A172 (cell line): ENCODE measurements around the gene TNIP1. TPM values are rescaled to one million over a fixed set of nuclear protein-coding genes. Genes with fewer than 3 reads are reported as not detected.

Experiments used
- DNase-seq: peaks from one replicate; pipeline ENCODE4 v3.0.0-alpha.2; 2015; ENCODE audit warnings: low spot score
- total RNA-seq: library from RNA; depleted of rRNA; stranded (reverse); fragments of >200 nt; shearing (Covaris generic); gene quantifications from 2 replicates; pipeline ENCODE4 v1.2.3, GENCODE V29; 2014; rRNA removed

TNIP1 gene, protein sequence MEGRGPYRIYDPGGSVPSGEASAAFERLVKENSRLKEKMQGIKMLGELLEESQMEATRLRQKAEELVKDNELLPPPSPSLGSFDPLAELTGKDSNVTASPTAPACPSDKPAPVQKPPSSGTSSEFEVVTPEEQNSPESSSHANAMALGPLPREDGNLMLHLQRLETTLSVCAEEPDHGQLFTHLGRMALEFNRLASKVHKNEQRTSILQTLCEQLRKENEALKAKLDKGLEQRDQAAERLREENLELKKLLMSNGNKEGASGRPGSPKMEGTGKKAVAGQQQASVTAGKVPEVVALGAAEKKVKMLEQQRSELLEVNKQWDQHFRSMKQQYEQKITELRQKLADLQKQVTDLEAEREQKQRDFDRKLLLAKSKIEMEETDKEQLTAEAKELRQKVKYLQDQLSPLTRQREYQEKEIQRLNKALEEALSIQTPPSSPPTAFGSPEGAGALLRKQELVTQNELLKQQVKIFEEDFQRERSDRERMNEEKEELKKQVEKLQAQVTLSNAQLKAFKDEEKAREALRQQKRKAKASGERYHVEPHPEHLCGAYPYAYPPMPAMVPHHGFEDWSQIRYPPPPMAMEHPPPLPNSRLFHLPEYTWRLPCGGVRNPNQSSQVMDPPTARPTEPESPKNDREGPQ
- 125 and 132 TPM in 2 replicates for total RNA-seq

DNA sequence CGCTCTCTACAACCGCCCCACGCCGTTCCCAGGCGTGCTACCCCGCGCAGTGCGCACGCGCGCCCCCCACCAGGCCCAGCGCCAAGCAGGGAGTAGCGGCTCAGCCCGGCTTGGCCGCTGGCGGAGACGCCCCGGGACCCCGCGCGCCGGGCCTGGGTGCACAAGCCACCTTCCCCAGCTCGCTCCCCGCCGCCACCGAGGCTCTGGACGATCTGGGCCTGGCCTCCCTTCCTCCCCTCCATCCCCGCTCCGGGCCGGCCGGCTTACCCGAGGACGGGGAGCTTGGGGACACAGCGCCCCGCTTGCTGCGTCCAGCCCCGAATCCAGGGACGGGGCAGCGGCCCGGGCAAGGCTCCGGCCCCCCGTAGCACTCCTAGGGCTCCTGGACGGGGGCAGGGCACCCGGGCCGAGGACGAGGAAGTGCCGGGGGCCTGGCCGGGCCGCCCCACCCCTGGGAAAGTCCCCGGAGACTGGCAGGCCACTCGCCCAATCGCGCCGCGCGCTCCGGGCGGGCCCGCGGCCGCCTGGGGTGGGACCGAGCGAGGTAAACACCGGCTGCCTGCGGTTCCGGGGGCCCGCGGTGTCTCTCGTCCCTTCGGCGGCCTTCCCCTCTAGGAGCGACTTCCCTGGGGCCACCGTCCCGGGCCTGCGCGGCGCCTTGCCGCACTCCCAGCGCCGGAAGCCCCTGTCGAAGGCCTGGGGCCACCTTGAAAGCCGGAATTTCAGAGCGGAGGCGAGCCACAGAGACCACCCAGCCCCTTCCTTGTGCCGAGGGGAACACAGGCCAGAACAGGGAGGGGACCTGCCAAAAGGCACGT is at the start of gene TNIP1:
TNIP1 (minus strand) TSS at position 422 of the 818 bp plus-strand sequence. CDS start 15,939 bp downstream, outside the sequence.
- peak; percentile 85 for DNase-seq

DNA sequence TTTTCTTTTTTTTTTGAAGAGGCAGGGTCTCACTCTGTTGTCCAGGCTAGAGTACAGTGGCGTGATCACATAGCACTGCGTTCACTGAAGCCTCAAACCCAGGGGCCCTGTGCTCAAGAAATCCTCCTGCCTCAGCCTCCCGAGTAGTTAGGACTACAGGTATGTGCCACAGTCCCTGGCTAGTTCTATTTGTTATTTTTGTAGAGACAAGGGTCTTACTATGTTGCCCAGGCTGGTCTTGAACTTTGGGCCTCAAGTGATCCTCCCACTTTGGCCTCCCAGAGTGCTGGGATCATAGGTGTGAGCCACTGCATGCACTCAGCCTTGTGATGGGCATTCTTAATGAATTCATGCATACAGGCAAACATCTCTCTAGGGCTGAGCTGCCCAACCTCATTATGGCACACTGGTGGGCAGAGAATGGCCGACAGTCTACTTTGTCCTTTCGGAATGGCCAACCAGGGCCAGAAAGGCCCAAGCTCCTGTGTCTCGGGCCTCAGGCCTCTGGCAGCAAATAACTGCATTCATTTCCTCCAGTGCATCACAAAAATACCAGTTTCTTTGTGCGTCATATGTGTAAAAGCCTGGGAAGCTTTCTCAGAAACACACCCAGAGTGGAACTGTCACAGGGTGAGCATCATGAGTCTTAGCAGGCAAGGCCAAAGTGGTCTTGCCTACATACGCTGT is 49.5 kb upstream of the TNIP1 start:
- DNase-seq = no peak

DNA sequence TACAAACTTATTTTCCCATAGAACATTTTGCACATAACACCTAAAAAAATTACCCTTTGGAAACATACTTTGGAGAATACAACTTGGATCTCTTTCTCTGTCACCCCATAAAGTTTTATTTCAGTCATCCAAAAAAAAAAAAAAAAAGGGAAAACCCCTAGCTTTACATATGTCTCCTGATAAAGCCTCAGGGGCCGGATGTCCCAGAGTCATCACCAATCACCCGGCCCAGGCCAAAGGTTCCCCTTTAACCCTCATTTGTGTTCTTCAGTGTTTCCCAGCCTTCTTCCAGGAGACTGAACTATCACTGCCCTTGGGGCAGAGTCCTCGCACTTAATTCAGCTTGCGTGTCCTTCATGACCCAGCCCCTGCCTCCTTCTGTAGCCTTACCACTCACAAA is 48.0 kb upstream of the TNIP1 start:
- no peak for DNase-seq

DNA sequence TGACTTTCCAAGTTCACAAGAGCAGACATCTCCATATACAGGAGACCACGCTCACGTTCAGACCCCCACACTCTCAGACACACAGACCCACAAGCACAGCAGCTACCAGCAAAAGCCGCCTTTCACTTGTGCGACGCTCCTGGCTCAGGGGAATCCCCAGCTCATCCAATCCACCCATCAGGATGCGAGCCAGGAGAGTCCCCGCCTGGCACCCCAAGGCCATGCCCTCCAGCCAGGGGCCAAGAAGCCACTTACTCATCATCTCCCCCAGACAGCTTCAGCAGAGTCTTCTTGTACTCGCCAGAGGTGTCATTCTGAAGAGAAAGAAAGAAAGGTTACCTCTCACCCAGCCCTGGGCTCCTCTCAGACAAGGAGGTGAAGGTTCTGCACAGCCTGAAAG is 47.1 kb upstream of the TNIP1 start:
- no peak for DNase-seq

DNA sequence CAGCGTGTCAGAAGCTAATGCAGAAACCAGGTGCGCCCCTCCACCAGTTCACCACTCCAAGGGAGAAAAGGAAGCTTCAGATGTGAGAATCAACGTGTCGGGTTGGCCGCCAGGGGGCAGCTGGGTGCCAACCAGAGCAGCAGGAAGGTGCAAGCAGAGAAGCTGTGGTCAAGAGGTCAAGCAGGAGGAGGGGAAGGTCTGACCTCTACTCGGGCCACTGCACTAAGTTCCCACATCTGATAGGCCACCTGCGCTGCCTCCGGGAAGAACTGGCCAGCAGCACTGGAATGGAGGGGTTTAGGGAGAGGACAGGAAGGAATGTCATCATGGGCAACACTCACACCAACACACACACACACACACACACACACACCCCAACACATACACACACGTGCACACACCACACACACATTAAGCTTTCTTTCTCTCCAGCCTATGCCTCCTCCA is 45.4 kb upstream of the TNIP1 start:
- DNase-seq = peak; percentile 85

DNA sequence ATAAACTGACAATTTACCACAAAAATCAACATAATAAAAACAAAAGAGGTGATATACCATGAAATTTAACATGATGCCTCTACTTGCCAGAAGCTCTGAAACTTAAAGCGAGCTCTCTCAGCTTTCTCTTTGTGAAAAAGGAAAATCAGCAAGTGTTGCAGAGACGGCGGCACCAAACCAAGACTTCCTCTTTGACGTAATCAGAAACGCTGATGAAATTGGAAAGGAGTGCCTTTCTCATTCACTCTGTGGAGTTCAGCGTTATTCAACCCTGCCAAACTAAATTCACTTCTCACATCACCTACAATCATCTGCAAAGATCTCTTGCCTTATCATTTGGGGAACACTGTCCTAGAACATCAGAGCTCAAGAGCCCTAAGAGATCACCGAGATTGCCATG is 44.6 kb upstream of the TNIP1 start:
- DNase-seq = no peak

DNA sequence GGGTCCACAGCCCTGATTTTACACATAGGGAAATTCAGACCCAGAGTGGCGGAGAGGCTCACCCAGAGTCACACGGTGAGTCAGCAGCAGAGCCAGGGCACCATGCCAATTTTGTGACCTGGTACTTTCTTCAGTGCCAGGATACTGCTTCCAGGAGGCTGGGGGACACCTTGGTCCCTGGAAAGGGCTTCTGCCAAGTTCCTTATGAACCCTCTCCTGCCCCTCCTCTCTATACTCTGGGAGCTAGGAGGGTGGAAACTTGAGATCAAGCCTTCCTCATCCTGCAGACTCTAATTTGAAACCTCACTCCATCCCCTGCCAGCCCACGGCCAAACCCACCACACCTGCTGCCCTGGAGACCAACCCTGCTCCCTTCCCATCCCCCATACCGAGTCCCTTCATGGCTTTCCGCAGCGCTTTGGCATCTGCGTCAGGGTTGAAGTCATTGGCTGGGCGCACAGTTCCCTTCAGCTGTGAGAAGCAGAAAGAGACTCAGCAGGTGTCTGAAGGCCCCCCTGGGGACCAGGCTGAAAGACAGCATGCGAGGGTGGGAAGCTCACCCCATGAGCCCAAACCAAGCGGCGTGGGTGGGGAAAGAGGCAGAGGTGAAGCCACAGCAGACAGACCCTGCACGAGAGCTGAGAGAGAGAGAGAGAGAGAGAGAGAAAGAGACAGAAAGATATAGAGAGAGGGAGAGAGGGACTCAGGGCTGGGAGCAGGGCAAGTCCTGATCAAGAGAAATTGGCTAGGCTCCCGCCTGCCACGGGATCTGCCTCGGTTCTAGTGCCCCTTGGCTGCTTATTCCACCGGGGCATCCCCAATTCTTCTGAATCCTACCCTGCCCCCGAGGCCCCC is 43.3 kb upstream of the TNIP1 start:
- peak; percentile 71 for DNase-seq

DNA sequence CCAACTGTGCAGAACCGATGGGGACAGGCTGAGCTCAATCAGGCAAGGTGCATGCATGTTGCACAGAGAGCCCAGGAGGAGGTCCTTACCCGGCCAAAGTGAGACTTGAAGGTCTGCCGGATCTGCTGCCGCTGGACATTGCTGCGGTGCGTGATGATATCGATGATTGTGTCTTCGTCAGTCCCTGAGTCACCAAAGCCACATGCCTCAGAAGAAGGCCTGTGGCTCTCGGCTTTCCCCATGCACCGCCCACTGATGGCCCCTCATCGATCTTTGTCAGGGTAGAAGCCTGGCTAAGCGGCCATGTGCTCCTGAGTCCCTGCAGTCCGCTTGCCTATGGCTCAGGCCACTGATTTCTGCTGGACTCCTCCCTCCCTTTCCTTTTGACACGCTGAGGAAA is 42.0 kb upstream of the TNIP1 start:
- no peak for DNase-seq

DNA sequence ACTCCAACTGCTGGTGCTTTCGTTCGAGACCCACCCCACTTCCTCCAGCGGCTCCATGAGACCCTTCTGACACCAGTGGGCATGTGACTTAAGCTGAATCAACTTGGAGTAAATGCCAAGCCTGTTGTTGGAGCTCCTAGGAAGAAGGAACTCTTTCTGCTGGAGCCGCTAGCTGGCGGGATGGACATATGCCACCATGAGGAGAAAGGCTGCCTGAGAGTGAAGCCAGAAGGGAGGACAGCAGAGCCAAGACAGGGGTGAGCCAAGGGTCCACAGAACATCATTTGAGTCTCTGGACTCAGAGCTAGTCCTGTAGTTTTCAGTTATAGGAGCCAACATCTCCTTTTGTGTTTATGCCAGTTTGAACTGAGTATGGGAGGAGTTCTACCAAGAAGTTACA is 40.8 kb upstream of the TNIP1 start:
- no peak for DNase-seq

DNA sequence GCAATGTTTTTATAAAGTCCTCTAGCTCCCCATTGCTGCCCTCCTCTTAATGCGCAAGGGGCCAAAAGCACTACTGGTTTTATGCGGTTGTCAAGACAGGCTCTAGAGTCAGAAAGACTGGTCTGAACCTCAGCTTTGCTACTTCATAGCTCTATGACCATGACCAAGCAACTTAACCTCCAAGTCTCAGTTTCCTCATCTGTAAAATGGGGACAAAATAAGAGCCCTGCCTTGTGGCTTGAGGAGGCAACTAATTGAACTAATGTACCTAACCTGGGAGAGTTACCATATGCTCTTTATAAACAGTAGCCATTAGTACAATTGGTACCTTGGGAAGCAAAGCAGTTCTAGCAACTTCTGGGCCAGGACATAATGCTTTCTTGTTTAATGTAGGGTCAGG is 40.3 kb upstream of the TNIP1 start:
- DNase-seq = no peak

DNA sequence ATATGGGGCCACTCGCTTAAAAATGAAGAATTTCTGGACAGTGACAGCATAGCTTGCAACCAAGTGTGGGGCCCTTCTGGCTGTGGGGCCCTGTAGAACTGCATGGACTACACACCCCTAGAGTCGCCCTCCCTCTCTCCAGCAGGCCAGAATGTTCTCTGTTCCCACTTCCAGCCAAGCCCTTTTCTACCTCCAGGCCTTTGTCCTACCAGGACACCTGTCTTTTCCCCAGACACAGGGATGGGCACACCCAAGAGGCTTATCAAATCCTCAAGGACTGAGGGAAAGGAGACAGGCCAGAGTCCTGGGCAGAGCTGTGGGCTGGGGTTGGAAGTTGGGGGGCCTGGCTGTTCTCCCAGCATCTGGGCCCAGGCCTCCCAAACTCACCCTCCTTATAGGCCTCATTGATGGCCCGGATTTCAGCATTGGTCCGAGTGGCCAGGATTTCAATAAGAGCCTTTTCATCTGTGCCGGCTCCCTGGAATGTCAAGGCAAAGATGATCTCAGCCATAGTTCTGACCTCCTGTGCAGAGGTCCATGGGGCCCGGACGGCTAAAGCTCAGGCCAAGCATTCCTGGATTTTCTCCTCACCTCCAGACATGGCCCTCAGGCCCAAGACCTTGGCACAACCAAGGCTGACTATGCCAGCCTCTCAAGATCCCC is 38.2 kb upstream of the TNIP1 start:
- DNase-seq = no peak

DNA sequence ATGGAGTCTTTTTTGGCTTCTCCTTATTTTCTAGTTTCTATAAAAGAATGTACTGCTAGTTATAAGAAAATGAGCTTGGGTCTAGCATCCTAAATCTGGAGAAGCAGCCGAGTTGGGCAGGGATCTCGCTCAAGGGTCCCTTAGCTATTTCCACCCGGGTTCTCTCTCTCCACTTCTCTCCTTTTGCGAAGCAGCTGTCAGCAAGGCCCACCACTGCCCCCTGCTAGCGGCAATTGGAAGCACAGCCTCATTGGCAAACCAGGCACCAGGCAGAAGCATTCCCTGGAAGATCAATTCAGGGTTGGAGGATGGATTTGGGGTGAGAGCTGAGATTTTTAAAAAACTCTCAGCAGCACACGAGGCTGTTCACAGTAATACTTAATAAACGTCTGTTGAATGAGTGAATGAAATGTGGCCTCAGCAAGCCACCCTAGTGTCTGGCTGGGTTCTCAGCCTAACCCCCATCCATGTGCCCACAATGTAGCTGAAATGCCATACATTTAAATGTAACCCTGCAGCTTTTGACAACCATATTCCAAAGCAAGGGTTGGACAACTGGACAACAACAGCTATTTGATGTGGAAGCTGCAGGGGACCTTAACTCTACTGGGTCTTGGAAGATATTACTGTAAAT is 34.6 kb upstream of the TNIP1 start:
- DNase-seq = peak; percentile 49

DNA sequence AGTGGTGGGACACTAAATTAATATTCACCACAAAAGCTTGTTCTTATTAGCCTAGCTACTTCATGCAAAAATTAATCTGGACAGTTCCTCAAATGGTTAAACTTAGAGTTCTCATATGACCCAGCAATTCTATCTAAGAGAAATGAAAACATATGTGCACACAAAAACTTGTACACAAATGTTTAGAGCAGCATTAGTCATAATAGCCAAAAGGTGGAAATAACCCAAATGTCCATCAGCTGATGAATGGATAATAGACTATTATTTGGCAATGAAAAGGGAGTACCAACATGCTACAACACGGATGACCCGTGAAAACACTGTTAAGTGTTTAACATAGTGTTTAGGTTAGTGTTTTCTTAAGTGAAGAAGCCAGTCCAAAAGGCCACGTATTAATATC is 32.8 kb upstream of the TNIP1 start:
- no peak for DNase-seq

DNA sequence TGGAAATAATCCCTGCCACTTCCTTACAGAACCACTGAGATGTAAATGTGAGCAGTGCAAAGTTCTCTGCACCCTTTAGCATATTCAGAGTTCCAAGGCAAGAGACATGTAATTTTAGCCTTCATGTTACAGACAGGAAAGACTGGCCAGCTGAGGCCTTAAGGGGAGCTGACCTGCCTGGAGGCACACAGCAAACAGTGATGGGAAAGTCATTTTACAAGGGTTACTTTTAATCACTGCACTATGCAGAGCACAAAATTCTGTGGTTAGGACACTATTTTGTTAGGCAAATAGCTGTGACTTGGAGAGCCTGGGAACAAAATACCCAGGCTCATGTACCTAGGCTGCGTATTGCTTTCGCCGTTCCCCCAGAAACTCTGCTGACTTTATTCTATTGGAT is 30.2 kb upstream of the TNIP1 start:
- no peak for DNase-seq

DNA sequence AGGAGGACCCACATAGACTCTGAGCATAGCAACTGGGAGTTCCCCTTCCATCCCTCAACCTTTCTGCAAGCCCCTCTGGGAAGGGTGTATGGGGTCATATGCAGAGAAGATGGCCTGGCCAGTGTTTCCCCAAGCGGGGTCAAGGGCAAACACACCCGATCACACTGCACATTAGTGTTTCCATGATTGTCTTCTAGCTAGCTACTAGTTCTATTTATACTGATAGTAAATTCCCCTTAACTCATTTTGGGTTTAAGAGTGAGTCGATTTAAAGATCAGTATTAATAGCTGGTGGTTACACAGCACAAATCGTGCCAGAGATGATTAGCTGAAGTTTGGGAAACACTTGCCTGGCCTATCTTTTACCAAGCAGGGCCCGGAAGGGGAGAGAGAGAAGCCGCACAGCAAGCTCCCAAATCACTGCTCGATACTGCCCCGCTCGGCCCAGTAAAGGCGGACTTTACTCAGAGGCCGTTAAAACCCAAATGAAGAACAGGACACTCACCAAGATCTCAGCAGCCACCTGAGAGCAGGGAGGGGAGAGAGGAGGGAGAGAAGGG is 29.4 kb upstream of the TNIP1 start:
- DNase-seq = no peak

DNA sequence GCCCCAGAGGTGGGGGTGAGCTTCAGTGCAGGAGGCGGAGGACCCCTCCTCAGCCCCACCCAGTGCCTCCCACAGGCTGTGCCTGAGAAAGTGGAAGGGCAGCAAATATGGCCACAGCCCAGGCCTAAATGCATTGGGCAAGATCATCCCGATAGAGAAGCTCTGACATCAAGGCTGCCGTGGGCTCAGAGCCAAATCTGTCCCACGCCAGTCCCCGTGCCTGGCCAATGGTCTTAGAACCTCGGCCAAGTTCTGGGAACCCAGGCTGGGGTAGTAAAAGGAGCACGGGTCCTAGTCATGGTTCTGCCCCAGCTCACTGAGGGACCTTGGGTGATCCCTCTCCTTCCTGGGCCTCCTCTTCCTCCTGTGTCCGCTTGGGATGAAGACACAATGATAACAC is 27.7 kb upstream of the TNIP1 start:
- DNase-seq = no peak

DNA sequence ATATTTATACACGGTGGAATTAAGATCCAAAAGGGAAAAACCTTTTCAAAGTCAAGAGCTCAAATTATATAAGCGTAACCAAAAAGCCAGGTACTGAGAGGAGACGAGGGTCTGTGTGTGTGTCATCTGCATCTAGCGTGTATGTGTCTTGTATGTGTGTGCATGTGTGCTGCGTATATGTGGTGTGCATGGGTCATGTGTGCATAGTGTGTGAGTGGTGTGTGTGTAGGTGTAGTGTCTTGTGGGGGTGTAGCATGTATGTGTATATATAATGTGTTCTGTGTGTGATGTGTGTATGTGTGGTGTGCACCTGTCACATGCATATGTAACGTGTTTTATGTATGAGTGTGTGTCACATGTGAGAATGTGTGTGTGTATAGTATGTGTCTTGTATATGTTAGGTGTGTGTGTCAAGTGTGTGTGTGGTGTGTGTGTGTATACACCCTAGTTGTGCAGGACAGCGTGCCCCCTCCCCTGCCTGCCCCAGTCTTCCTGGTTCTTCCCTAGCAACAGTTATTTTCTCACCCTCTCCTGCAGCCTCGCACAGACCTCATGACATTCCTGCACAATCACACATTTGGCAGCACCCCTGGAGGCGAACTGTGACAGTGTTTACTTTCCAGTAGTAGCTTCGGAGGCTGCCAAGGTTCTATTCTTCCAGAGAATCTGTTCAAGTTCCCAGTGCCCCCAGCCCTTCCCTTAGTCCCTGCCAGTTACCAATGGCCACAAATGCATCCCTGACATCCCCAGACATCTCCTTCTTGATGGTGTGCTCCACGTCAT is 27.1 kb upstream of the TNIP1 start:
- DNase-seq = no peak

DNA sequence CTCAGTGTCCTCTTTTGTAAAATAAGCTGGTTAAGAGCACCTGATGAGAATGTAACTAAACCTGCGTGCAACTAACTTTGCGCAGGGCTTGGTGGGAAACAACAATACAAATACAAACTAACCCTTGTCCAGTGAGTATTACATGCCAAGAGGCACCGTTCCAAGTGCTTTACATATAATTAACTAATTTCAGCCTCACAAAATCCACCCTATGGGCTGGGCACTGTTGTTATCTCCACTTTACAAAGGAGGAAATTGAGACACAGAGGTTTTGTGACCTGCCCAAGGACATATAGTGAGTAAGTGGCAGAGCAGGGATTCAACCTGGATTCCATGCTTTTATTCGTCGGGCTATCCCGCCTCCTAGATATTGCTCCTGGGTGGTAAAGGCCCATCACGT is 26.2 kb upstream of the TNIP1 start:
- no peak for DNase-seq

DNA sequence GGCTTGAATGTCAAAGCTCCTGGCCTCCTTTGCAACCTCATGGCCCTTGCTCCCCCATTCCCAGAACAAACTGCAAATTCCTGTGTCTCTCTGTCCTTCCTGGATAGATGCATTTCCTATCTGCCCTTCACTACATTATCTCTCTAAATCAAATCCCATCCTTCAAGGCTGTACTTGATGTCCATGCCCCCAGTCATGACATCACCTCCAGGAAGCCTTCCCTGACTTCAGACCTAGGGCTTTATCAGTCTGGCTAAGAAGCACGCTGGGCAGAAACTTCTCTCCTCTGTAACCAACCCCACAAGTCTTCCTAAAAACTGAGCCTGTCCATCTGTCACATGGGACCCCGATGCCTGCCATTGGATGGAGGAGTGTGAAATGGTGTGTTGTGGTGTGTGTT is 25.7 kb upstream of the TNIP1 start:
- DNase-seq = no peak
